ENCODE results near the gene ARHGAP24. TPM values are rescaled to one million over a fixed set of nuclear protein-coding genes. Genes with fewer than 3 reads are reported as not detected.

Gene ARHGAP24
- total RNA-seq, 1 experiment from 2014 or later = 1.3 TPM

DNA sequence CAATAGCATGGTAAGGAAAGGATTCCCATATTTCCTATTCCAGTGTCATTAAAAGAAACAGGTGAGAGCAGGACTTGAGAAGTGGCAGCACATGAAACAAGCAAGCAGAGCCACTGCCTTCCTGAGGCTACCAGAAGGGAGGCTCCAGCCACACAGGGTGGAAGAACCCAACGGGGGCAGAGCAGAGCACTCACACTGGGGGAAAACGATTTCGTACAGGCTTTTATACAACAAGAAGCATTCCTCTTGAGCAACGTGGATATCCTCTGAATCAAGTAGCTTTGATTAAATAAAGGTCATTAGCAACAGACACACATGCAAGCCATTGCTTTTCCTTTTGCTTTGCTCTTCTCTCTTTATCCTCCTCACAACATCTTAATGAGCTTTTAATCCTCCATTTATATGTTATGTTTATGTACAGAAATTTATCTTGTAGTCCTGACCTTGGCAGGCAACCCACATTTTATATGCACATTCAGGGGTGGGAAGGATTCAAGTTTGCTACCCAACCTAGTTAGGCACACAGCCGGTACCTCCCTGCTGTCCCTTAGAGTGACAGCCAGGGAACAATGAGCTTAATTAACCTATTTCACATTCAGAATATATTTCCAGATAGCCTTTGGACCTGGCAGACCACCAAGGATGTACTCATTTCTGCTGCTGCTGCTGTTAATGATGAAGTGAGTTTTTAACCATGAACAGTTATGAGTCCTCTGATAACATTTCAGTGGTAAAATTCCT, 202.1 kb downstream of the ARHGAP24 start:
- DNase-seq (ENCODE audit: low read depth, low spot score) = no peak
- no TSS peak for BruUV-seq (replicated peaks)
- Histone ChIP-seq H3K4me1 (ENCODE audit: control insufficient read depth in 1 of 2, insufficient read depth in 2 of 2, low read length in 2 of 2) (no peaks in the 10 kb centered on the region), H3K4me2 (ENCODE audit: low read length) (no peak overlapping the region), H3K27me3 (ENCODE audit: insufficient read depth, low read length) (no peaks in the 10 kb centered on the region), H2AFZ (ENCODE audit: low read depth, low read length, poor library complexity, severe bottlenecking) (no peak overlapping the region), H3K4me3 (replicated peaks in 1 of 2; ENCODE audit: low read depth in 1 of 2, low read length in 2 of 2) (no peak overlapping the region), H3K36me3 (ENCODE audit: control insufficient read depth in 1 of 2, insufficient read depth in 2 of 2, low read length in 2 of 2) (no peaks in the 10 kb centered on the region), H3K27ac (ENCODE audit: low read depth, low read length) (no peak overlapping the region), H4K20me1 (ENCODE audit: insufficient read depth) (no peaks in the 10 kb centered on the region), H3K9me3 (ENCODE audit: control insufficient read depth in 1 of 2, insufficient read depth in 1 of 2, low read depth in 1 of 2, low read length in 2 of 2) (no peaks in the 10 kb centered on the region), H3K9me2 (ENCODE audit: insufficient read depth) (no peaks in the 10 kb centered on the region), H3K79me2 (ENCODE audit: insufficient read depth, low read length) (no peaks in the 10 kb centered on the region), H3K9ac (ENCODE audit: low read length) (no peak overlapping the region)
- ChIA-PET POLR2A (no interaction called here), CTCF (no interaction called here), RAD21 (ENCODE audit: low non-redundant PET in 1 of 2, low total read pairs in 2 of 2, uncharacterized antibody in 2 of 2, unreplicated experiment in 2 of 2) (no interaction called here)
- ATAC-seq = no peak
- intact Hi-C loops (cut with micrococcal nuclease) = no loop called here
- TF ChIP-seq CEBPB (IDR thresholded peaks at IDR 0.05; ENCODE audit: low read depth) (no peak), ZNF274 (IDR thresholded peaks at IDR 0.05; ENCODE audit: low read depth, low read length) (no peak), CBX3 (IDR thresholded peaks at IDR 0.05; ENCODE audit: low read depth) (no peak), POLR2A (IDR thresholded peaks at IDR 0.05; ENCODE audit: borderline replicate concordance, extremely low read depth, insufficient read depth, insufficient read length) (no peak), EZH2phosphoT487 (IDR thresholded peaks at IDR 0.05; ENCODE audit: borderline replicate concordance) (no peak), EGR1 (IDR thresholded peaks at IDR 0.05; ENCODE audit: low read depth) (no peak), SRF (IDR thresholded peaks at IDR 0.05; ENCODE audit: low read depth) (no peak), SIN3A (IDR thresholded peaks at IDR 0.05; ENCODE audit: low read depth) (no peak), RAD21 (IDR thresholded peaks at IDR 0.05; ENCODE audit: low read depth) (no peak), POLR2AphosphoS5 (IDR thresholded peaks at IDR 0.05; ENCODE audit: low read depth, low read length) (no peak), FOSL1 (IDR thresholded peaks at IDR 0.05; ENCODE audit: low read depth) (no peak), EZH2 (IDR thresholded peaks at IDR 0.05) (no peak), TCF7L2 (IDR thresholded peaks at IDR 0.05; ENCODE audit: borderline replicate concordance, extremely low read depth, insufficient read depth, insufficient read length) (no peak)
- TF ChIP-seq, protein P1, sequence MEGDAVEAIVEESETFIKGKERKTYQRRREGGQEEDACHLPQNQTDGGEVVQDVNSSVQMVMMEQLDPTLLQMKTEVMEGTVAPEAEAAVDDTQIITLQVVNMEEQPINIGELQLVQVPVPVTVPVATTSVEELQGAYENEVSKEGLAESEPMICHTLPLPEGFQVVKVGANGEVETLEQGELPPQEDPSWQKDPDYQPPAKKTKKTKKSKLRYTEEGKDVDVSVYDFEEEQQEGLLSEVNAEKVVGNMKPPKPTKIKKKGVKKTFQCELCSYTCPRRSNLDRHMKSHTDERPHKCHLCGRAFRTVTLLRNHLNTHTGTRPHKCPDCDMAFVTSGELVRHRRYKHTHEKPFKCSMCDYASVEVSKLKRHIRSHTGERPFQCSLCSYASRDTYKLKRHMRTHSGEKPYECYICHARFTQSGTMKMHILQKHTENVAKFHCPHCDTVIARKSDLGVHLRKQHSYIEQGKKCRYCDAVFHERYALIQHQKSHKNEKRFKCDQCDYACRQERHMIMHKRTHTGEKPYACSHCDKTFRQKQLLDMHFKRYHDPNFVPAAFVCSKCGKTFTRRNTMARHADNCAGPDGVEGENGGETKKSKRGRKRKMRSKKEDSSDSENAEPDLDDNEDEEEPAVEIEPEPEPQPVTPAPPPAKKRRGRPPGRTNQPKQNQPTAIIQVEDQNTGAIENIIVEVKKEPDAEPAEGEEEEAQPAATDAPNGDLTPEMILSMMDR (IDR thresholded peaks at IDR 0.05 in 2 of 3, conservative IDR thresholded peaks at IDR 0.05 in 1 of 3; ENCODE audit: borderline replicate concordance in 1 of 3, insufficient read depth in 1 of 3, low read depth in 2 of 3, low read length in 2 of 3) = no peak
- TF ChIP-seq, protein P2, sequence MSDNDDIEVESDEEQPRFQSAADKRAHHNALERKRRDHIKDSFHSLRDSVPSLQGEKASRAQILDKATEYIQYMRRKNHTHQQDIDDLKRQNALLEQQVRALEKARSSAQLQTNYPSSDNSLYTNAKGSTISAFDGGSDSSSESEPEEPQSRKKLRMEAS (IDR thresholded peaks at IDR 0.05) = no peak
- TF ChIP-seq, protein P3, sequence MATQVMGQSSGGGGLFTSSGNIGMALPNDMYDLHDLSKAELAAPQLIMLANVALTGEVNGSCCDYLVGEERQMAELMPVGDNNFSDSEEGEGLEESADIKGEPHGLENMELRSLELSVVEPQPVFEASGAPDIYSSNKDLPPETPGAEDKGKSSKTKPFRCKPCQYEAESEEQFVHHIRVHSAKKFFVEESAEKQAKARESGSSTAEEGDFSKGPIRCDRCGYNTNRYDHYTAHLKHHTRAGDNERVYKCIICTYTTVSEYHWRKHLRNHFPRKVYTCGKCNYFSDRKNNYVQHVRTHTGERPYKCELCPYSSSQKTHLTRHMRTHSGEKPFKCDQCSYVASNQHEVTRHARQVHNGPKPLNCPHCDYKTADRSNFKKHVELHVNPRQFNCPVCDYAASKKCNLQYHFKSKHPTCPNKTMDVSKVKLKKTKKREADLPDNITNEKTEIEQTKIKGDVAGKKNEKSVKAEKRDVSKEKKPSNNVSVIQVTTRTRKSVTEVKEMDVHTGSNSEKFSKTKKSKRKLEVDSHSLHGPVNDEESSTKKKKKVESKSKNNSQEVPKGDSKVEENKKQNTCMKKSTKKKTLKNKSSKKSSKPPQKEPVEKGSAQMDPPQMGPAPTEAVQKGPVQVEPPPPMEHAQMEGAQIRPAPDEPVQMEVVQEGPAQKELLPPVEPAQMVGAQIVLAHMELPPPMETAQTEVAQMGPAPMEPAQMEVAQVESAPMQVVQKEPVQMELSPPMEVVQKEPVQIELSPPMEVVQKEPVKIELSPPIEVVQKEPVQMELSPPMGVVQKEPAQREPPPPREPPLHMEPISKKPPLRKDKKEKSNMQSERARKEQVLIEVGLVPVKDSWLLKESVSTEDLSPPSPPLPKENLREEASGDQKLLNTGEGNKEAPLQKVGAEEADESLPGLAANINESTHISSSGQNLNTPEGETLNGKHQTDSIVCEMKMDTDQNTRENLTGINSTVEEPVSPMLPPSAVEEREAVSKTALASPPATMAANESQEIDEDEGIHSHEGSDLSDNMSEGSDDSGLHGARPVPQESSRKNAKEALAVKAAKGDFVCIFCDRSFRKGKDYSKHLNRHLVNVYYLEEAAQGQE (IDR thresholded peaks at IDR 0.05; ENCODE audit: low read depth) = no peak
